Activated CD8-positive, alpha-beta T cell treated with anti-CD3 and anti-CD28 coated beads for 36 hours (primary cell): ENCODE results near the gene KRTAP21-2. TPM values are rescaled to one million over a fixed set of nuclear protein-coding genes. Genes with fewer than 3 reads are reported as not detected.

Experiments
- ATAC-seq: fragments of 200-7000 bp; cut with Tn5 transposase; one replicate; pipeline ENCODE4 v1.10.0; 2021; ENCODE audit warnings: mild to moderate bottlenecking, moderate library complexity
- CTCF ChIA-PET: fragments of 350-600 bp; sonication (Branson Sonifier 250); formaldehyde crosslinking; loops from one replicate; lab custom pipeline; 2021; ENCODE audit warnings: antibody characterized with exemption; lab: Charles Lee
- POLR2A ChIA-PET: fragments of 350-600 bp; sonication (Branson Sonifier 250); formaldehyde crosslinking; loops from one replicate; lab custom pipeline; 2021; ENCODE audit warnings: antibody characterized with exemption; lab: Charles Lee
- DNase-seq: peaks from one replicate; pipeline ENCODE4 v3.0.0-alpha.2; 2020
- H3K27ac Mint-ChIP-seq: one replicate; pipeline ENCODE4 v1.8.0; 2021; ENCODE audit warnings: mild to moderate bottlenecking, mixed read lengths
- H3K27me3 Mint-ChIP-seq: one replicate; pipeline ENCODE4 v1.8.0; 2021; ENCODE audit warnings: mixed read lengths
- H3K36me3 Mint-ChIP-seq: one replicate; pipeline ENCODE4 v1.8.0; 2021; ENCODE audit warnings: low read depth, mixed read lengths
- H3K4me1 Mint-ChIP-seq: one replicate; pipeline ENCODE4 v1.8.0; 2021; ENCODE audit warnings: low read depth, mixed read lengths
- H3K4me3 Mint-ChIP-seq: one replicate; pipeline ENCODE4 v1.8.0; 2021; ENCODE audit warnings: mild to moderate bottlenecking, moderate library complexity, mixed read lengths
- H3K9me3 Mint-ChIP-seq: one replicate; pipeline ENCODE4 v1.8.0; 2021; ENCODE audit warnings: mixed read lengths
- intact Hi-C: fragments of 100-400 bp; cut with micrococcal nuclease; formaldehyde crosslinking; loops from one replicate; pipeline ENCODE4 v1.10.0; 2022
- total RNA-seq, 2 experiments: library from RNA; stranded (reverse); gene quantifications; one replicate each; pipeline ENCODE4 v1.2.3, GENCODE V29; 2021
- TF ChIP-seq, protein P1 (sequence below): fragments of 200-600 bp; IDR thresholded peaks from one replicate; pipeline ENCODE4 v1.8.0; 2022; ENCODE audit warnings: antibody characterized with exemption, mild to moderate bottlenecking

KRTAP21-2 gene
- total RNA-seq, result not detected

DNA sequence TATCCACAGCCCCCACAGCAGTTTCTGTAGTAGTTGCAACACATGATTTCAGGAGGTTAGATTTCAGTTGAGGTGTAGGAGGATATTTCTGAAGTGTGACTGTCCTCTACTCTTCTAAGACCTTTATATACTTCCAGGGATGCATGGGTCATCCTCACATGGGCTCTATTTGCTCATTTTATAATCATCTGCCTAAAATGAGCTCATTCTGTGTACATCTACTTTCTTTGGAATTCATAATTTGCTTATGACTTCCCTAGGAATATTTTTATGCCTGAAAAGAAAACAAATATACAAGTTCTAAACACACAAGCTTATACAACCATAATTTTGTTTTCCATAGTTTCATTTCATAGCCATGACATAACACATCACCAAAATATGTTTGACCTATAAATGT, at the start of gene KRTAP21-2:
Gene KRTAP21-2, minus strand, starts transcription at position 101 of the 400 bp plus-strand sequence. Its CDS starts 57 bp downstream, at position 44.
- no peaks in the 10 kb centered on the region for H3K4me1 Mint-ChIP-seq
- H3K9me3 Mint-ChIP-seq, result no peaks in the 10 kb centered on the region
- H3K27ac Mint-ChIP-seq, result no peak within 1 kb of the TSS
- POLR2A ChIA-PET, result no interaction called here
- H3K4me3 Mint-ChIP-seq, result no peak within 1 kb of the TSS
- CTCF ChIA-PET, result no interaction called here
- intact Hi-C loops, result no loop called here
- TF ChIP-seq, protein P1, sequence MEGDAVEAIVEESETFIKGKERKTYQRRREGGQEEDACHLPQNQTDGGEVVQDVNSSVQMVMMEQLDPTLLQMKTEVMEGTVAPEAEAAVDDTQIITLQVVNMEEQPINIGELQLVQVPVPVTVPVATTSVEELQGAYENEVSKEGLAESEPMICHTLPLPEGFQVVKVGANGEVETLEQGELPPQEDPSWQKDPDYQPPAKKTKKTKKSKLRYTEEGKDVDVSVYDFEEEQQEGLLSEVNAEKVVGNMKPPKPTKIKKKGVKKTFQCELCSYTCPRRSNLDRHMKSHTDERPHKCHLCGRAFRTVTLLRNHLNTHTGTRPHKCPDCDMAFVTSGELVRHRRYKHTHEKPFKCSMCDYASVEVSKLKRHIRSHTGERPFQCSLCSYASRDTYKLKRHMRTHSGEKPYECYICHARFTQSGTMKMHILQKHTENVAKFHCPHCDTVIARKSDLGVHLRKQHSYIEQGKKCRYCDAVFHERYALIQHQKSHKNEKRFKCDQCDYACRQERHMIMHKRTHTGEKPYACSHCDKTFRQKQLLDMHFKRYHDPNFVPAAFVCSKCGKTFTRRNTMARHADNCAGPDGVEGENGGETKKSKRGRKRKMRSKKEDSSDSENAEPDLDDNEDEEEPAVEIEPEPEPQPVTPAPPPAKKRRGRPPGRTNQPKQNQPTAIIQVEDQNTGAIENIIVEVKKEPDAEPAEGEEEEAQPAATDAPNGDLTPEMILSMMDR, result no peak
- ATAC-seq (no peak), DNase-seq (no peak)
- H3K36me3 Mint-ChIP-seq, result no peaks in the 10 kb centered on the region
- H3K27me3 Mint-ChIP-seq, result no peaks in the 10 kb centered on the region

DNA sequence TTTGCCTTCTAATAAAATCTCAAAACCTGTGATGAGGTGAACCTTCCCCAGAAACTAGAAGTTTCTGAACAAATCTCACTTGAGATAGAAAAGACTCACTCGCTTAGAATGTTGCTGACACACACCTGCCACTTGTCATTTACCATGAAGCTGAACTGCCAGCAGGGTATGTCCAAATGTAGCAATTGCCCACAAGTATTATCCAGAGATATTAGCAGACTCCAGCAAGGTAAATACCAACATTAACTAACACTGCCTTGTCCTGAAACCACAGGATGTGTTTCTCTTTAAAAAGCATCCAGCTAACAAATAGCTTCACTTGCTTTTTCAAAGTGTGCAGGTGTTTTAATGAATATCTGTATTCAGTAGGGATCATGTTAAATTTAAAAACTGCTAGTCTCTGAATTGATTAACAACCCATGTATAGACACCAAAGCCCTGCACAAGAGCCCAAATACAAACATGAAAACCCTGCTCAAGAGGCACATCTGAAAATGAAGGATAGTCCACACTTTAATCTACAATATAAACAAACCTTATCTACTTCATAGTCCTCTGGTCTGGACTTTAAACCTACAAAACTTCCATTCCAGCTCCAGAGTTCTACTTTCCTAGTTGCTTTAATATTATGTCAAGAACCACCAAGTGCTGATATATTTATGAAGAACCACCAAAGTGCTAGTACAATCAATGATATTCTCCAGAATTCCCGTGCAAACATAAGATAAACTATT, 46.7 kb upstream of the KRTAP21-2 start:
- POLR2A ChIA-PET, result no interaction called here
- no peaks in the 10 kb centered on the region for H3K4me1 Mint-ChIP-seq
- intact Hi-C loops, result no loop called here
- no peak for DNase-seq
- ATAC-seq, result no peak
- no peak overlapping the region for H3K4me3 Mint-ChIP-seq
- H3K9me3 Mint-ChIP-seq, result peaks cover 2% of the 10 kb centered on the region
- no peak overlapping the region for H3K27ac Mint-ChIP-seq
- no peaks in the 10 kb centered on the region for H3K36me3 Mint-ChIP-seq
- TF ChIP-seq, protein P1, result no peak
- H3K27me3 Mint-ChIP-seq, result peaks cover 15% of the 10 kb centered on the region
- CTCF ChIA-PET, result no interaction called here

DNA sequence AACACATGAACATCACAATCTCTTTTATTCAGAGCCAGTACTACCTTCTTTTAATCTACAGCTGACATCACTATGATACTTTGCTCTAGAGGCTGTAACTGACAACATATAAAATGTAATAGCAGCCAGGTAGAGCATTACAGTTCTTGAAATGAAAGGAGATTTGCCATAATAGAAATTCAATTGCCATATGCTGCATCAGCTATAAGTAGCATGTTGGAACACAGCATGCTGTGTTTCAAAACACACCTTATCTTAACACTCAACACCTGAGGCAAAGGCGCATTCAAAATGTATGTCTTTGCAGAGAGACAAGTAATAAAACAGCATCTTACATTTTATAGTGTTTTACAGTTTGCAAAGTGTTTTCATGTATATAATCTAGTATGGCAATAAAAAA, 32.2 kb upstream of the KRTAP21-2 start:
- no peak overlapping the region for H3K4me3 Mint-ChIP-seq
- H3K36me3 Mint-ChIP-seq, result no peaks in the 10 kb centered on the region
- ATAC-seq (no peak), DNase-seq (no peak)
- TF ChIP-seq, protein P1, result no peak
- ChIA-PET CTCF (interaction anchor here (1.7 kb wide), 1 partner anchor 14 kb away, joined by 4 read pairs; no protein-coding TSS in a partner anchor), POLR2A (no interaction called here)
- no peaks in the 10 kb centered on the region for H3K9me3 Mint-ChIP-seq
- no peak overlapping the region for H3K27ac Mint-ChIP-seq
- intact Hi-C loops, result no loop called here
- H3K27me3 Mint-ChIP-seq, result peaks cover 5% of the 10 kb centered on the region
- no peaks in the 10 kb centered on the region for H3K4me1 Mint-ChIP-seq

DNA sequence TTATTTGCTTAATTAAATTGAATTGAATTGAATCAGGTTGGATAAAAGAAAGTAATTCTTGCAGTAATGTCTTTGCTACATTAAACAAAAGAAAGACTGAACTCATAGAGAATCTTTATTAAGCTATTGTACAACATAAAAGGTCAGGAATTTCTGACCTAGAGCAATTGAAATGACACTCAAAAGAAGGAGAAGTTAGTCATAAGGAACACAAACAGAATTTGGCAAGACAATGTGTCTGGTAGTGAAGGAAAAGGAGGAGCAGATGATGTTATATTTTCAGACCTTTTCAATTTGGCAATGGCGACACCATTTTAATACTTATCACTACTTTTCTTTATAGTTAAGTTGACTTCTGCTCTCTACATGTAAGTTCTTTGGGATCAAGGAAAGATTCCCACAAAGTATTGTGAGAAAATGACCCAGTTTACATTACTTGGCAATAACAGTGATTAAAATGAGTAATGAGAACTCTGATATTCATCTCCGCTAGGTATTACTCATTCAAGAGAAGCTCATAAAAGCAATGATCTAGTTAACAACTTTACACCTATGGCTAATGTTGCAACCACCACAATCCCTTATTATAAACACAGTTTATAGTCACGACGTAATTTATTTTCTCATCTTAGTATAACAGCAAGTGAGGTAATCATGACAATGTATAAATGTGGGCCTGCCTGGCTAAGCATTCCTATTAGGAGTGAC, 22.8 kb upstream of the KRTAP21-2 start:
- intact Hi-C loops, result no loop called here
- no peaks in the 10 kb centered on the region for H3K36me3 Mint-ChIP-seq
- CTCF ChIA-PET, result no interaction called here
- POLR2A ChIA-PET, result no interaction called here
- H3K27ac Mint-ChIP-seq, result no peak overlapping the region
- no peaks in the 10 kb centered on the region for H3K9me3 Mint-ChIP-seq
- DNase-seq (no peak), ATAC-seq (no peak)
- peaks cover 3% of the 10 kb centered on the region for H3K27me3 Mint-ChIP-seq
- no peaks in the 10 kb centered on the region for H3K4me1 Mint-ChIP-seq
- no peak overlapping the region for H3K4me3 Mint-ChIP-seq
- TF ChIP-seq, protein P1, result no peak

DNA sequence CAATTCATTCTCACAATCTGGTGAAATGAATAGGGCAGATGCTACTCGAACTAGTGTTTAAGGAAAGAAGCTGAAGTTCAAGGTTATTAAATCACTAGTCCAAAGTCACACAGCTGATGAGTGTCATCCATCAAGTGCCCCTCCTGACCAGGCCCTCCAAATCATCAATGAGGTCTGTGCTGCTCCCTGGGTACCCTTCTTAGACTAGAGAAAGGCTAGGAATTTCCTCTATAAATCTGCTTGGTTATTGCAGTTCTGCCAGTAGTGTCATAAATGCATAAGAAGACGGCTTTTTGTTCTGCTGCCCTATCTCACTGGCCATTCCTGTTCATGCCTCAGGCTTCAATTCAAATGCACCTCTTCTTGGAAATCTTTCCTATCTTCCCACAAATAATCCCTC, 13.7 kb upstream of the KRTAP21-2 start:
- TF ChIP-seq, protein P1, result no peak
- Mint-ChIP-seq H3K4me1 (no peaks in the 10 kb centered on the region), H3K27ac (no peak overlapping the region), H3K4me3 (no peak overlapping the region), H3K27me3 (peaks cover 5% of the 10 kb centered on the region), H3K9me3 (peaks cover 3% of the 10 kb centered on the region), H3K36me3 (no peaks in the 10 kb centered on the region)
- intact Hi-C loops, result no loop called here
- ChIA-PET POLR2A (no interaction called here), CTCF (no interaction called here)
- ATAC-seq (no peak), DNase-seq (no peak)
